Ovary (tissue), 9 donors: ENCODE data around the gene STRA6. TPM values are rescaled to one million over a fixed set of nuclear protein-coding genes. Genes with fewer than 3 reads are reported as not detected.

Experiments
- DNase-seq, 5 donors: peaks; one replicate each; pipeline ENCODE4 v3.0.0-alpha.2; 2019 to 2020
- H3K27ac ChIP-seq, 2 donors: fragments of 200-600 bp; one replicate each; pipeline versions ENCODE4 v1.5.1 to v1.8.0; 2019 to 2022
- H3K27me3 ChIP-seq: fragments of 200-600 bp; one replicate; pipeline ENCODE4 v1.8.0; 2022
- H3K36me3 ChIP-seq: fragments of 200-600 bp; sonication (generic); one replicate; pipeline ENCODE4 v1.5.1; 2019
- H3K4me1 ChIP-seq: one replicate; pipeline ENCODE4 v1.8.1; 2013; ENCODE audit warnings: mild to moderate bottlenecking, moderate library complexity; ENCODE audit not compliant: insufficient read depth
- H3K4me3 ChIP-seq: fragments of 200-600 bp; sonication (generic); one replicate; pipeline ENCODE4 v1.5.1; 2017
- H3K9me3 ChIP-seq, 2 donors: fragments of 200-600 bp in 1 of 2; sonication (generic) in 1 of 2; one replicate each; pipeline versions ENCODE4 v1.5.1 to v1.8.1; 2013 to 2019; ENCODE audit warnings: mild to moderate bottlenecking in 1 of 2, moderate library complexity in 1 of 2
- CTCF ChIP-seq, 3 donors: fragments of 450-650 bp in 2 of 3; fragments of 200-600 bp in 1 of 3; IDR thresholded peaks; one replicate each; pipeline versions ENCODE4 v1.5.1 to v1.8.0; 2016 to 2022; ENCODE audit warnings: antibody characterized with exemption in 3 of 3, mild to moderate bottlenecking in 1 of 3
- EP300 ChIP-seq: sonication (generic); formaldehyde crosslinking; IDR thresholded peaks from one replicate; pipeline ENCODE4 v1.6.1; 2017; ENCODE audit warnings: antibody characterized with exemption
- POLR2A ChIP-seq: fragments of 450-650 bp; IDR thresholded peaks from one replicate; pipeline ENCODE4 v1.6.1; 2017; ENCODE audit warnings: antibody characterized with exemption, mild to moderate bottlenecking, moderate library complexity
- WGBS, 3 donors: extraction: QIAGEN DNeasy Blood & Tissue Kit in 1 of 3; methylation state at CpG; one replicate each; pipeline versions ENCODE4 v1.1.5 to v1.1.7; 2013 to 2017; 5-methylcytosine and 5-hydroxymethylcytosine counted together
- intact Hi-C, 4 donors: fragments of 100-400 bp; cut with DNase I; formaldehyde crosslinking; loops; one replicate each; pipeline versions ENCODE4 v1.11.0 to v1.15.1; 2022 to 2023
- polyA plus RNA-seq, 2 donors: library from polyadenylated mRNA; stranded (reverse); fragments of 200-250 nt in 1 of 2; fragments of 350-450 nt in 1 of 2; fragmentation: Illumina TruSeq in 1 of 2; extraction: RNeasy Lipid Tissue Mini Kit (QIAGEN cat#74804) in 1 of 2; gene quantifications; one replicate each; pipeline ENCODE4 v1.2.3, GENCODE V29; 2013 to 2014
- total RNA-seq, 7 donors: library from RNA; depleted of rRNA in 2 of 7; stranded (reverse); fragments of >200 nt in 2 of 7; fragmentation: NEBNext Ultra II Directional in 3 of 7; extraction: Animal tissue kit (Norgen Biotek cat#: 25700) in 3 of 7; gene quantifications; one replicate each; pipeline versions ENCODE4 v1.1.0 to v1.2.4, GENCODE V29; 2016 to 2023
- donor health status: DM: no; HTN: no; CAD: no; lungs with moderate emphysema.
- donor health status: DM: no; HTN: no; CAD: no.
- donor health status: Bipolar disorder and iron deficiency.
- donor health status: DM: yes; HTN: yes; CAD: no.
- donor health status: DM: no; HTN: no; CAD: no.
- donor health status: DM: yes; HTN: yes; CAD: no.

The STRA6 gene
- total and polyA plus RNA-seq, 9 donors: 0.20 to 2.8 (median 0.69) TPM

DNA sequence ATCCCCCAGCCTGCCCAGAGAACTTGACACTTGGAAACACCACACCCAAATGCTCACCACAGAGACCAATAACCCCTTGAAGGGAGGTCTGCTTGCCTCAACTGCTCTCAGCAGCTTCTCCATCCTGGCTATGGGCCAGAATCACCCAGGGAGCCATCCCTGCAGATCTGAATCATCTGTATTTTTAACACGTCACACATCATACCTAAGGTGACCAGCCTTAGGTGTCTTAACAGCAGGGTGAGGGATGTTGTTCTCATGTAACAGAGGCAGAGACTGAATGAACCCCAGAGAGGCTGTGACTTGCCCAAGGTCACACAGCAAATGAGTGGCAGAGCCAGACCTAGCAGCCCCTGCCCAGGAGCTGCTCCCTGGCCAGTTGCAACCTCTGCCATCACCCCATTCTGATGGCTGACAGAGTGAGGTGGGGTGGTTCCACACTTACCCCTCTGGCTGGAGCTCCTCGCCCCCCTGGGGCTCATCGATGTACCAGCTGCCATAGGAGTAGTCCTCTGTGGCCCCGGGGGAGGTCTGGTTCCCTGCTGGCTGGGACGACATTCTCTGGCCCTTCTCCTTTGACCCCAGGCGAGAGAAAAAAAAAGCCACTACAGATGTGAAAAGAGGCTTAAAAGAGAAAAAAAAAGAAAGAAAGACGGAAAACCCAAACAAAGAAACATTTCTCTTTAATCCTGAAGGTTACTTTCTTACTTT lies 722 bp downstream of the STRA6 start:
- intact Hi-C loops: no loop called here
- 28 to 44% (median 38%) methylated on average over 7 of the region's 7 CpGs for WGBS, 3 donors
- TF ChIP-seq POLR2A (no peak), CTCF (IDR thresholded peaks at IDR 0.05) (no peak), EP300 (no peak)
- peak overlapping the region; percentile 44 to 69 for H3K27ac ChIP-seq
- H3K27me3 ChIP-seq: no peaks in the 10 kb centered on the region
- H3K9me3 ChIP-seq: no peaks in the 10 kb centered on the region
- H3K4me3 ChIP-seq: no peak overlapping the region
- DNase-seq: no peak
- H3K4me1 ChIP-seq: peaks cover 18% of the 10 kb centered on the region
- no peaks in the 10 kb centered on the region for H3K36me3 ChIP-seq

DNA sequence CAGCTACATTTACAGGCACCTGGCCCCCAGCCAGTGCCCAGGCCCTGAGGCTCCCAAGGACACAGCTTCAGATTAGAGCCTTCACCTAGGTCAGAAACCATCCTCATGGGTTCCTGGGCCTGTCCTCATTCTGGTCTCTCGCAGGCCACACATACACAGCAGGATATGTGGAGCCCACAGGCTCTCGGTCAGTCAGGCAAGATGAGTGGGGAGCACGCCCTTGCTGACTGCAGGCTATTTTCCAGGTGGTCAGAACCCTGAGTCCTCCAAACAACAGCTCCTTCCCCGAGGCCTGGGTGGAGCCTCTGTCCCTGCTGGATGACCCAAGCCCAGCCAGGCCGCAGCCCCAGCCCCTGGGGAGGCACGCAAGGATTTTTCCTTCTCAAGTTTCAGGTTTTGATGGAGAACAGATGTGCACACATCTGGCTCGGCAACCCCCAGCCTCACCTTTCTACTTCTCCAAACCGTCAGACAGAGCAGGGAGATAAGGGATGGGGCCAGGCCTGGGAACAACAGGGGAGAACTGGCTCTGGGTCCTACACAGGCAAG lies 1.6 kb downstream of the STRA6 start:
- no peaks in the 10 kb centered on the region for H3K9me3 ChIP-seq
- H3K4me1 ChIP-seq: peaks cover 23% of the 10 kb centered on the region
- no peak for TF ChIP-seq EP300
- no peak for TF ChIP-seq POLR2A
- TF ChIP-seq CTCF (IDR thresholded peaks at IDR 0.05): no peak
- DNase-seq: peak; percentile 53 to 82 (median 70)
- H3K4me3 ChIP-seq: no peak overlapping the region
- peak overlapping the region; percentile 25 to 44 for H3K27ac ChIP-seq
- intact Hi-C loops: no loop called here
- H3K36me3 ChIP-seq: no peaks in the 10 kb centered on the region
- WGBS, 3 donors: 17 to 32% (median 27%) methylated on average over 8 of the region's 8 CpGs
- no peaks in the 10 kb centered on the region for H3K27me3 ChIP-seq

- H3K36me3 ChIP-seq: no peaks in the 10 kb centered on the region
- no peak overlapping the region for H3K4me3 ChIP-seq
- peak overlapping the region in 1 of 2 donors; percentile 44 for H3K27ac ChIP-seq
- H3K9me3 ChIP-seq: no peaks in the 10 kb centered on the region
- WGBS, 3 donors: 6 to 33% (median 17%) methylated on average over 1 of the region's 1 CpG
- peak in 4 of 5 donors; percentile 51 to 85 (median 61) for DNase-seq
- intact Hi-C loops: no loop called here
- TF ChIP-seq CTCF (IDR thresholded peaks at IDR 0.05) (no peak), POLR2A (no peak), EP300 (no peak)
- H3K27me3 ChIP-seq: no peaks in the 10 kb centered on the region
- peaks cover 26% of the 10 kb centered on the region for H3K4me1 ChIP-seq
These were observed 2.2 kb downstream of the STRA6 start for GRCh38 chr15:74200412-74200815.

DNA sequence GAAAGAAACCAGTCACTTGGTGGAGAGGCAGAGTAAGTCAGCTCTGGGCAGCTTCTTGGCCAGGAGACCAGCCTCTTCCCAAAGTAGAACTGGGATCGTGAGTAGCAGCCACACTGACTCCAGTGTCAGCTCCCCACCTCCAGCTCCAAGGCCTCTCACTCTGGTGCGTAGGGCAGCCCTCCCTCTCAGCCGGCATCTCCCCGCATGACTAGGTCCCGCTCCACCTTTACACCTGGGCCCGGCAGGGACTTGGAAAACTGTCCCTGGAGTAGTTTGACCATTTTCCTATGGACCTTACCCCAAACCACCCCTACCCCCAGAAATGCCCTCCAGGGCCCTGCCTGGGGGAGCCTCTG lies 3.3 kb downstream of the STRA6 start:
- Histone ChIP-seq H3K4me3 (no peak overlapping the region), H3K9me3 (no peaks in the 10 kb centered on the region), H3K27me3 (no peaks in the 10 kb centered on the region), H3K36me3 (no peaks in the 10 kb centered on the region), H3K4me1 (peaks cover 25% of the 10 kb centered on the region), H3K27ac (no peak overlapping the region)
- TF ChIP-seq POLR2A (no peak), EP300 (no peak), CTCF (IDR thresholded peaks at IDR 0.05) (no peak)
- intact Hi-C loops: no loop called here
- WGBS, 3 donors: 84 to 95% (median 93%) methylated on average over 6 of the region's 6 CpGs
- no peak for DNase-seq
